Stimulated activated CD4-positive, alpha-beta T cell treated with anti-CD3 and anti-CD28 coated beads, TNF-alpha, amount 100 ng/mL, for 4 hours (primary cell): ENCODE data around the gene NUCKS1.
A peak's percentile ranks its signal among the peaks of the same experiment; 100 is the strongest.

Experiments used
- DNase-seq, 3 experiments: peaks; one replicate each; pipeline ENCODE4 v3.0.0-alpha.2; 2020; ENCODE audit warnings: low read depth in 3 of 3

The NUCKS1 gene

GRCh38 chr1:205700865-205701401 is 49.0 kb downstream of the NUCKS1 start:
- no peak for DNase-seq

- DNase-seq, result no peak
Observed at GRCh38 chr1:205699416-205699815, 50.6 kb downstream of the NUCKS1 start.

- no peak for DNase-seq
Observed at GRCh38 chr1:205698921-205699320, 51.1 kb downstream of the NUCKS1 start.

- no peak for DNase-seq
Observed at GRCh38 chr1:205693421-205693991, 56.5 kb downstream of the NUCKS1 start.

GRCh38 chr1:205692423-205692822 is 57.6 kb downstream of the NUCKS1 start:
- DNase-seq, result no peak

GRCh38 chr1:205690122-205690756 is 59.7 kb downstream of the NUCKS1 start:
- DNase-seq, result no peak

GRCh38 chr1:205689479-205689878 is 60.5 kb downstream of the NUCKS1 start:
- no peak for DNase-seq

- no peak for DNase-seq
Observed at GRCh38 chr1:205688171-205689080, 61.6 kb downstream of the NUCKS1 start.

GRCh38 chr1:205687242-205687641 is 62.7 kb downstream of the NUCKS1 start:
- DNase-seq, result no peak

GRCh38 chr1:205681364-205681763 is 68.6 kb downstream of the NUCKS1 start:
- no peak for DNase-seq

- peak; percentile 21 to 32 (median 32) for DNase-seq
Observed at GRCh38 chr1:205680073-205680851, 69.7 kb downstream of the NUCKS1 start, which contains the start of gene SLC45A3. Gene SLC45A3, minus strand, starts transcription at chr1:205680509. Its CDS starts 15,853 bp downstream, at chr1:205664656.

GRCh38 chr1:205678286-205679111 is 71.5 kb downstream of the NUCKS1 start:
- DNase-seq, result no peak

GRCh38 chr1:205677167-205677566 is 72.8 kb downstream of the NUCKS1 start:
- DNase-seq, result no peak

GRCh38 chr1:205676597-205676996 is 73.4 kb downstream of the NUCKS1 start:
- no peak for DNase-seq

- DNase-seq, result no peak
Observed at GRCh38 chr1:205676002-205676401, 74.0 kb downstream of the NUCKS1 start.

- DNase-seq, result no peak
Observed at GRCh38 chr1:205675247-205675646, 74.7 kb downstream of the NUCKS1 start.

- DNase-seq, result no peak
Observed at GRCh38 chr1:205672970-205673369, 77.0 kb downstream of the NUCKS1 start.

GRCh38 chr1:205672395-205672889 is 77.5 kb downstream of the NUCKS1 start:
- DNase-seq, result no peak

- no peak for DNase-seq
Observed at GRCh38 chr1:205670611-205671430, 79.2 kb downstream of the NUCKS1 start.

- DNase-seq, result no peak
Observed at GRCh38 chr1:205670150-205670446, 79.9 kb downstream of the NUCKS1 start.
